GM03348 (cell line): ENCODE data around the gene AK6.
"Not testable (repeated sequence)": the region's sequence is repeated elsewhere in the genome, so short reads cannot be mapped to it uniquely, and the experiment has no call there.

Experiments
- DNase-seq: peaks from one replicate; pipeline ENCODE4 v3.0.0; 2012; ENCODE audit warnings: low spot score

AK6 gene

GRCh38 chr5:69335341-69335935 lies 33.9 kb downstream of the AK6 start:
- no peak for DNase-seq

GRCh38 chr5:69334793-69335268 lies 34.5 kb downstream of the AK6 start:
- peak; percentile 89 for DNase-seq

GRCh38 chr5:69333668-69334315 lies 35.5 kb downstream of the AK6 start:
- not testable (repeated sequence) for DNase-seq

GRCh38 chr5:69331528-69332445 lies 37.5 kb downstream of the AK6 start:
- no peak for DNase-seq

- no peak for DNase-seq
Observed at GRCh38 chr5:69329905-69330489, 39.3 kb downstream of the AK6 start.

GRCh38 chr5:69326365-69326764 lies 43.0 kb downstream of the AK6 start:
- no peak for DNase-seq

GRCh38 chr5:69317391-69317790 lies 51.9 kb downstream of the AK6 start:
- no peak for DNase-seq

GRCh38 chr5:69315972-69316371 lies 53.3 kb downstream of the AK6 start:
- no peak for DNase-seq

- DNase-seq = no peak
Observed at GRCh38 chr5:69313428-69313827, 55.9 kb downstream of the AK6 start.

GRCh38 chr5:69312459-69313160 lies 56.7 kb downstream of the AK6 start:
- no peak for DNase-seq

- no peak for DNase-seq
Observed at GRCh38 chr5:69309380-69309779, 59.9 kb downstream of the AK6 start.

- DNase-seq = no peak
Observed at GRCh38 chr5:69308046-69308553, 61.2 kb downstream of the AK6 start.

GRCh38 chr5:69305512-69305911 lies 63.8 kb downstream of the AK6 start:
- no peak for DNase-seq
